IMR-90 (cell line): Measurements from ENCODE around the gene RNFT2. TPM values are rescaled to one million over a fixed set of nuclear protein-coding genes. Genes with fewer than 3 reads are reported as not detected.
"Not testable (repeated sequence)": the region's sequence is repeated elsewhere in the genome, so short reads cannot be mapped to it uniquely, and the experiment has no call there.

Source experiments
- ATAC-seq: fragments of 200-7000 bp; cut with Tn5 transposase; 2 replicates; pipeline ENCODE4 v1.9.1; 2020; ENCODE audit warnings: low read depth, mild to moderate bottlenecking, moderate library complexity
- BruUV-seq: library from RNA; stranded (reverse); fragments of 400-500 nt; replicated peaks from 2 replicates; lab custom pipeline; 2021; lab: Mats Ljungman, UMichigan
- CTCF ChIA-PET: fragments of 300-600 bp; formaldehyde crosslinking; extraction: SDS; loops from one replicate; lab custom pipeline; 2021; ENCODE audit warnings: antibody characterized with exemption; lab: Yijun Ruan, JAX
- POLR2A ChIA-PET: fragments of 300-600 bp; sonication (Branson Sonifier 250); formaldehyde crosslinking; loops from one replicate; lab custom pipeline; 2022; ENCODE audit warnings: antibody characterized with exemption; ENCODE audit not compliant: unreplicated experiment; lab: Charles Lee
- DNase-seq: peaks from one replicate; pipeline ENCODE4 v3.0.0; 2013
- H2AFZ ChIP-seq: replicated peaks from 2 replicates; pipeline ENCODE3; 2013; ENCODE audit warnings: low read length, mild to moderate bottlenecking; ENCODE audit not compliant: poor library complexity
- H2AK5ac ChIP-seq: 2 replicates; pipeline ENCODE4 v1.6.1; 2013; ENCODE audit warnings: low read depth, low read length, inconsistent platforms
- H2AK9ac ChIP-seq: replicated peaks from 2 replicates; pipeline ENCODE3; 2013; ENCODE audit warnings: mild to moderate bottlenecking, low read depth, low read length, moderate library complexity; ENCODE audit not compliant: poor library complexity
- H2BK120ac ChIP-seq: 2 replicates; pipeline ENCODE4 v1.6.1; 2013; ENCODE audit warnings: low read depth, low read length, inconsistent platforms
- H2BK15ac ChIP-seq: 3 replicates; pipeline ENCODE4 v1.6.1; 2013; ENCODE audit warnings: low read depth, low read length, inconsistent platforms
- H2BK20ac ChIP-seq: 2 replicates; pipeline ENCODE4 v1.6.1; 2013; ENCODE audit warnings: low read depth, mild to moderate bottlenecking, inconsistent platforms, low read length, moderate library complexity
- H2BK5ac ChIP-seq: 2 replicates; pipeline ENCODE4 v1.6.1; 2013; ENCODE audit warnings: mild to moderate bottlenecking, low read depth, low read length, inconsistent platforms; ENCODE audit not compliant: poor library complexity, severe bottlenecking
- H3K14ac ChIP-seq: replicated peaks from 2 replicates; pipeline ENCODE4 v1.6.1; 2013; ENCODE audit warnings: low read depth, low read length, inconsistent platforms
- H3K18ac ChIP-seq: 2 replicates; pipeline ENCODE4 v1.6.1; 2013; ENCODE audit warnings: low read depth, low read length, control low read depth
- H3K23ac ChIP-seq: 2 replicates; pipeline ENCODE4 v1.6.1; 2013; ENCODE audit warnings: low read depth, low read length, inconsistent platforms
- H3K27ac ChIP-seq: 2 replicates; pipeline ENCODE4 v1.5.1; 2013; ENCODE audit warnings: mild to moderate bottlenecking, control low read depth, low read length; ENCODE audit not compliant: insufficient read depth
- H3K27me3 ChIP-seq: 2 replicates; pipeline ENCODE4 v1.6.1; 2013; ENCODE audit warnings: low read length; ENCODE audit not compliant: control insufficient read depth, insufficient read depth
- H3K36me3 ChIP-seq: 2 replicates; pipeline ENCODE4 v1.6.1; 2013; ENCODE audit warnings: low read length, mixed read lengths; ENCODE audit not compliant: control insufficient read depth, insufficient read depth
- H3K4ac ChIP-seq: 2 replicates; pipeline ENCODE4 v1.6.1; 2013; ENCODE audit warnings: low read depth, low read length, inconsistent platforms
- H3K4me1 ChIP-seq: 2 replicates; pipeline ENCODE4 v1.6.1; 2013; ENCODE audit warnings: low read length, mixed read lengths; ENCODE audit not compliant: control insufficient read depth, insufficient read depth
- H3K4me2 ChIP-seq: 2 replicates; pipeline ENCODE4 v1.6.1; 2013; ENCODE audit warnings: low read depth, mild to moderate bottlenecking, control low read depth, low read length, moderate library complexity
- H3K4me3 ChIP-seq: 2 replicates; pipeline ENCODE4 v1.5.1; 2013; ENCODE audit warnings: low read depth, mild to moderate bottlenecking, control low read depth, low read length, moderate library complexity; ENCODE audit not compliant: insufficient read depth
- H3K56ac ChIP-seq: 2 replicates; pipeline ENCODE4 v1.6.1; 2013; ENCODE audit warnings: low read length, inconsistent platforms; ENCODE audit not compliant: insufficient read depth; ENCODE audit errors: extremely low read depth
- H3K79me1 ChIP-seq, 2 experiments: 2 replicates each; pipeline ENCODE4 v1.6.1; 2013; ENCODE audit warnings: low read length in 2 of 2, inconsistent platforms in 1 of 2, low read depth in 1 of 2
- H3K9ac ChIP-seq: 2 replicates; pipeline ENCODE4 v1.6.1; 2013; ENCODE audit warnings: low read depth, low read length, control low read depth
- H3K9me1 ChIP-seq: 2 replicates; pipeline ENCODE4 v1.6.1; 2013; ENCODE audit warnings: low read length, inconsistent platforms; ENCODE audit not compliant: insufficient read depth
- H3K9me3 ChIP-seq: 2 replicates; pipeline ENCODE4 v1.6.1; 2013; ENCODE audit warnings: low read length; ENCODE audit not compliant: control insufficient read depth, insufficient read depth
- H4K20me1 ChIP-seq: 2 replicates; pipeline ENCODE4 v1.6.1; 2013; ENCODE audit warnings: low read length, inconsistent platforms; ENCODE audit not compliant: insufficient read depth
- H4K5ac ChIP-seq: 2 replicates; pipeline ENCODE4 v1.6.1; 2013; ENCODE audit warnings: mild to moderate bottlenecking, low read depth, low read length, control low read depth
- H4K8ac ChIP-seq, 2 experiments: 2 replicates each; pipeline ENCODE4 v1.6.1; 2013; ENCODE audit warnings: low read depth in 2 of 2, low read length in 2 of 2, control low read depth in 1 of 2, inconsistent platforms in 1 of 2
- H4K91ac ChIP-seq: 2 replicates; pipeline ENCODE4 v1.6.1; 2013; ENCODE audit warnings: low read depth, low read length, inconsistent platforms; ENCODE audit not compliant: insufficient read depth
- WGBS, 2 experiments: methylation state at CpG; one replicate each; pipeline versions ENCODE4 v1.1.5 to v1.1.7; 2013; ENCODE audit warnings: missing lambda C conversion rate in 2 of 2; ENCODE audit not compliant: insufficient read length in 1 of 2; ENCODE audit errors: extremely low coverage in 2 of 2; 5-methylcytosine and 5-hydroxymethylcytosine counted together
- dilution Hi-C: fragments of 300-500 bp; cut with HindIII; formaldehyde crosslinking; loops from one replicate; pipeline ENCODE4 v1.14.3; 2018; ENCODE audit warnings: low sequenced_read_pairs; ENCODE audit not compliant: unreplicated experiment
- in situ Hi-C: fragments of 300-500 bp; cut with MboI; formaldehyde crosslinking; loops from 3 replicates; pipeline ENCODE4 v1.14.3; 2019; ENCODE audit warnings: low sequenced_read_pairs, inconsistent platforms, mixed read lengths
- intact Hi-C: fragments of 100-400 bp; cut with micrococcal nuclease; formaldehyde crosslinking; loops from 2 replicates; pipeline ENCODE4 v1.10.0; 2022
- polyA plus RNA-seq, 3 experiments: library from polyadenylated mRNA; depleted of rRNA; stranded (reverse); fragments of >200 nt; gene quantifications; 2 replicates each; pipeline ENCODE4 v1.2.3, GENCODE V29; 2012; ENCODE audit warnings: low replicate concordance in 1 of 3
- total RNA-seq: library from RNA; depleted of rRNA; stranded (reverse); fragments of >200 nt; gene quantifications from 2 replicates; pipeline ENCODE4 v1.2.3, GENCODE V29; 2012

The RNFT2 gene
- total and polyA plus RNA-seq, 2 of the 4 experiments (the other 2 are of a cell fraction) = 1.6 to 2.3 TPM

DNA sequence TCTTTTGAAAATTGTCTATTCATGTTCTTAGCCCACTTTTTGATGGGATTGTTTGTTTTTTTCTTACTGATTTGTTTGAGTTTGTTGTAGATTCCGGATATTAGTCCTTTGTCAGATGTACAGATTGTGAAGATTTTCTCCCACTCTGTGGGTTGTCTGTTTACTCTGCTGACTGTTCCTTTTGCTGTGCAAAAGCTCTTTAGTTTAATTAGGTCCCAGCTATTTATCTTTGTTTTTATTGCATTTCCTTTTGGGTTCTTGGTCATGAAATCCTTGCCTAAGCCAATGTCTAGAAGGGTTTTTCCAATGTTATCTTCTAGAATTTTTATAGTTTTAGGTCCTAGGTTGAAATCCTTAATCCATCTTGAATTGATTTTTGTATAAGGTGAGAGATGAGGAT, 16.7 kb downstream of the RNFT2 start:
- H3K4me3 ChIP-seq, BruUV-seq, H3K18ac ChIP-seq, H3K56ac ChIP-seq, H2AK9ac ChIP-seq, H3K4me1 ChIP-seq, dilution Hi-C loops, H4K8ac ChIP-seq, in situ Hi-C loops, H3K36me3 ChIP-seq, H3K23ac ChIP-seq, H3K79me1 ChIP-seq, H2AFZ ChIP-seq, H2BK15ac ChIP-seq, CTCF ChIA-PET, H2AK5ac ChIP-seq, POLR2A ChIA-PET, H3K27me3 ChIP-seq, H2BK20ac ChIP-seq, ATAC-seq, H3K4me2 ChIP-seq, H4K91ac ChIP-seq, H3K14ac ChIP-seq, intact Hi-C loops, H2BK5ac ChIP-seq, H4K20me1 ChIP-seq, DNase-seq, H3K9me1 ChIP-seq, H3K9ac ChIP-seq, H2BK120ac ChIP-seq, H3K27ac ChIP-seq, H4K5ac ChIP-seq, H3K4ac ChIP-seq, H3K9me3 ChIP-seq: not testable (repeated sequence)
- no CpG with 5 or more reads among the region's 1 CpG for WGBS, 2 experiments
